RWPE1 (cell line): ENCODE measurements around the gene ACOX2.

Experiments used
- CTCF ChIA-PET: fragments of 350-600 bp; sonication (Branson Sonifier 250); formaldehyde crosslinking; extraction: SDS; loops from one replicate; lab custom pipeline; 2021; lab: Yijun Ruan, JAX
- POLR2A ChIA-PET: fragments of 400-600 bp; formaldehyde crosslinking; extraction: SDS; loops from one replicate; lab custom pipeline; 2020; ENCODE audit warnings: antibody characterized with exemption; ENCODE audit not compliant: low non-redundant PET; lab: Yijun Ruan, JAX
- DNase-seq: peaks from one replicate; pipeline ENCODE4 v3.0.0; 2012; ENCODE audit warnings: low spot score
- H3K27ac ChIP-seq: fragments of 450-650 bp; 2 replicates; pipeline ENCODE4 v1.5.1; 2017
- CTCF ChIP-seq: fragments of 450-650 bp; conservative IDR thresholded peaks from 2 replicates; pipeline ENCODE4 v1.5.1; 2017; ENCODE audit warnings: low read depth, mild to moderate bottlenecking

ACOX2 gene

GRCh38 chr3:58471025-58471887 is 65.7 kb downstream of the ACOX2 start:
- H3K27ac ChIP-seq, result peak overlapping the region; percentile 93
- CTCF ChIA-PET, result interaction anchor here (1.0 kb wide), 1 partner anchor 20 kb away, joined by 5 read pairs; no protein-coding TSS in a partner anchor
- POLR2A ChIA-PET, result interaction anchor here (1.0 kb wide), 1 partner anchor 20 kb away, joined by 3 read pairs; no protein-coding TSS in a partner anchor
- peak; percentile 93 for DNase-seq
- no peak for TF ChIP-seq CTCF

DNA sequence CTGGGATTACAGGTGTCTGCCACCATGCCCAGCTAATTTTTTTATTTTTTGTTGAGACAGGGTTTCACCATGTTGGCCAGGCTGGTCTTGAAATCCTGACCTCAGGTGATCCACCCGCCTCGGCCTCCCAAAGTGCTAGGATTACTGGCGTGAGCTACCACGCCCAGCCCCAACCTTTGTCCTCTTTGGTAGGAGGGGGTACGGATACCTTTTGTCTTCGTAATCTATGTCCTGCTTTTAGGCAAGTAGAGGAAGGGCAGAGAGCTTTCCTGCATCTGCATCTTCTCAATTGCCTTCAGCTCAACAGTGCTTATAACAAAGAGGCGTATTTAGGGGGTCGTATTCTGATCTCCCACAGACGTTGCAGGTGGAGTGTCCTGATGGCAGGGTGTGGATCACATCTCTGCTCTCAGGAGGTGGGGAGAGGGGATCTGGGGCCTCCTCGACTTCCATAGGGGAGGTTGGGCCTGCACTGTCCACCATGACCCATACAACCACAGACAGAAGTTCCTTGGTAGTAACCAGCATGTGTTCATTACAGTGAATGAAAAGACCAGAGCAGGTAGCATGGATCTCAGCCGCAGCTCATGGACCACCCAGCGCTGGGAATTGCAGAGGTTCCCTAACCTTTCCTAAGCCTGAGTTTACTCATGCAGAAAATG is 66.5 kb downstream of the ACOX2 start:
- ChIA-PET POLR2A (interaction anchor here (1.0 kb wide), 1 partner anchor 21 kb away, joined by 3 read pairs; no protein-coding TSS in a partner anchor), CTCF (no interaction called here)
- no peak for DNase-seq
- H3K27ac ChIP-seq, result peak overlapping the region; percentile 93
- TF ChIP-seq CTCF, result no peak

DNA sequence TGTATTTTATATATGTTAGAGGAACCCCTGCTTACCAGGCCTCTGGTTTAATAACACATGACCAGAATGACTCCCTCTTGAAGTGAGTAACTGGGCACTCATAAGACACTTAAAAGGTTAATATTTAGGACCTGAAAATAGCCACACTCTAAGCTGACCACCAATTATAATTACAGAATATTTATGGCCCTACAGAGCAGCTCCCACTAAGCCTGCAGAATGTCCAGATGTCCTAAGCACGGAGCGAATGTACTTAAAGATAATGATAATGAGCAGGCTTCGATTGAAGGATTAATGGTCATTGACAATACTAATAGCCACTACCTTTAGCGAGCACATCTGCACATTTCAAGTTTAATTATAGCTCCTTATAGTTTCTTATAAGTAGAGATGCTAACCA is 67.9 kb downstream of the ACOX2 start:
- no peak overlapping the region for H3K27ac ChIP-seq
- ChIA-PET CTCF (no interaction called here), POLR2A (no interaction called here)
- DNase-seq, result no peak
- no peak for TF ChIP-seq CTCF

DNA sequence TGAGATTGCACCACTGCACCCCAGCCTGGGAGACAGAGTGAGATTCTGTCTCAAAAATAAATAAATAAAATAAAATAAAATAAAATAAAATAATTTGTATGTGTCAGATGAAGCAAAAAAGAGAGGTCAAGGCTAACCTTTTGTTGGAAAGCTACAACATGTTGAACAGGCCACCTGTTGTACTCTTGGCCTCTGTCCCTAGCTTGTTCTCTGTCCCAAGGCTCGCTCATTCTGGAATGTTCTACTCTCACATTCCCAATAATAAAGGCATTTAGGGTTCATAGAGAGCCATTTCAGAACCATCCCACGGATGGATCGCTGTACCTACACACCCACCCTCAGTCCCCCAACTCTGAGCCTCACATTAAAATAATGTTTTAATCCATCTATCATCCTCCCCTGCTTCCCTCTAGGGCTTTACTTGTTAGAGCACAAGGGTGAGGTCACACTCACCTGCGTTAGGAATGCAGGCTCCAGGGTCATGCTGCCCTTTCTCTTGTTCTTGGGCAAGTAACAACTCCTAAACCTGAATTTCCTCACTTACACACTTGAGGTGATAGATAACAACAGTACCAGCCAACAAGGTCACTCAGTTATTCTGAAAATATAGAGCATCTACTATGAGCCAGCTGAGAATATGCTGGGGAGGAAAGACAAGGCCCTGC is 70.0 kb downstream of the ACOX2 start:
- no peak overlapping the region for H3K27ac ChIP-seq
- no peak for DNase-seq
- CTCF ChIA-PET, result interaction anchor here (0.7 kb wide), 1 partner anchor 232 kb away, joined by 3 read pairs; no protein-coding TSS in a partner anchor
- POLR2A ChIA-PET, result no interaction called here
- TF ChIP-seq CTCF, result no peak

GRCh38 chr3:58464866-58465265 is 72.1 kb downstream of the ACOX2 start:
- no peak for DNase-seq
- no peak for TF ChIP-seq CTCF
- ChIA-PET POLR2A (no interaction called here), CTCF (interaction anchor here (0.7 kb wide), 1 partner anchor 38 kb away, joined by 5 read pairs; no protein-coding TSS in a partner anchor)
- no peak overlapping the region for H3K27ac ChIP-seq

DNA sequence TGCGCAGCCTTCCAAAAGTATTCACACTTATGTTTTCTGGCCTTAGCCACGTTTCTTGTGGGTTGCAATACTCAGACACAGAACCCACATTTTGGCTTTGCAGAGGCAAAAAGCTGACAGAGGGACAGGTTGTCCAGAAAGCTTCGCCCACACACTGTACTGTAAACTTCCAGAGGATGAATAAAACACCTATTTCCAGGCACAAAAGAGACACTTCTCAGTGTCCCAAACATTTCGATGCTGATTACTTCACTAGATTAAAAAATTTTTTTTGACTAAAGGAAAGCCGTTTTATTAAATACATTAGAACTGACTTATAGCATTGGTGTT is 73.1 kb downstream of the ACOX2 start:
- peak; percentile 41 for TF ChIP-seq CTCF
- no peak for DNase-seq
- H3K27ac ChIP-seq, result peak overlapping the region; percentile 69
- ChIA-PET POLR2A (interaction anchor here (0.6 kb wide), 1 partner anchor 18 kb away, joined by 6 read pairs; no protein-coding TSS in a partner anchor), CTCF (interaction anchor here (0.6 to 1.3 kb wide), 9 partner anchors 8 to 418 kb away, joined by 3 to 9 read pairs (median 4); no protein-coding TSS in a partner anchor)
